Measurements from ENCODE around the gene TTC33. TPM values are rescaled to one million over a fixed set of nuclear protein-coding genes. Genes with fewer than 3 reads are reported as not detected.
"Not testable (repeated sequence)": the region's sequence is repeated elsewhere in the genome, so short reads cannot be mapped to it uniquely, and the experiment has no call there.

Gene TTC33
- total RNA-seq, 2 experiments from 2014 or later = 24.4 to 27.4 TPM

- intact Hi-C loops (cut with micrococcal nuclease) = no loop called here
- no peak for DNase-seq
- Mint-ChIP-seq H3K9me3 (peaks cover 4% of the 10 kb centered on the region), H3K27ac (no peak overlapping the region), H3K27me3 (ENCODE audit: low read depth) (no peaks in the 10 kb centered on the region), H3K4me1 (ENCODE audit: low read depth) (peaks cover 60% of the 10 kb centered on the region), H3K36me3 (ENCODE audit: low read depth) (peaks cover 27% of the 10 kb centered on the region), H3K4me3 (no peak overlapping the region)
- CTCF ChIA-PET = interaction anchor here (2.0 kb wide), 1 partner anchor 36 kb away, joined by 5 read pairs; the partner anchor contains the start of gene TTC33
Measured at GRCh38 chr5:40791715-40792139, 36.0 kb upstream of the TTC33 start.

- H3K27ac Mint-ChIP-seq = no peak overlapping the region
- peaks cover 29% of the 10 kb centered on the region for H3K36me3 Mint-ChIP-seq (ENCODE audit: low read depth)
- no peaks in the 10 kb centered on the region for H3K27me3 Mint-ChIP-seq (ENCODE audit: low read depth)
- H3K4me1 Mint-ChIP-seq (ENCODE audit: low read depth) = peaks cover 58% of the 10 kb centered on the region
- CTCF ChIA-PET = interaction anchor here (0.5 to 2.0 kb wide), 2 partner anchors 35 to 545 kb away, joined by 3 to 5 read pairs; partner anchors contain the start of gene TTC33
- intact Hi-C loops (cut with micrococcal nuclease) = no loop called here
- DNase-seq = no peak
- H3K9me3 Mint-ChIP-seq = peaks cover 4% of the 10 kb centered on the region
- no peak overlapping the region for H3K4me3 Mint-ChIP-seq
Measured at GRCh38 chr5:40790947-40791593, 35.3 kb upstream of the TTC33 start.

GRCh38 chr5:40788941-40789340 lies 33.2 kb upstream of the TTC33 start:
- DNase-seq; H3K27me3 Mint-ChIP-seq (ENCODE audit: low read depth); H3K9me3 Mint-ChIP-seq; intact Hi-C loops (cut with micrococcal nuclease); H3K4me3 Mint-ChIP-seq; H3K27ac Mint-ChIP-seq: not testable (repeated sequence)
- Mint-ChIP-seq H3K36me3 (ENCODE audit: low read depth) (peaks cover 20% of the 10 kb centered on the region), H3K4me1 (ENCODE audit: low read depth) (peaks cover 51% of the 10 kb centered on the region)
- CTCF ChIA-PET = interaction anchor here (1.1 kb wide), 1 partner anchor 55 kb away, joined by 3 read pairs; no protein-coding TSS in a partner anchor

- Mint-ChIP-seq H3K27ac (no peak overlapping the region), H3K27me3 (ENCODE audit: low read depth) (no peaks in the 10 kb centered on the region), H3K4me3 (no peak overlapping the region), H3K36me3 (ENCODE audit: low read depth) (peaks cover 20% of the 10 kb centered on the region), H3K9me3 (peaks cover 4% of the 10 kb centered on the region), H3K4me1 (ENCODE audit: low read depth) (peaks cover 41% of the 10 kb centered on the region)
- DNase-seq = no peak
- intact Hi-C loops (cut with micrococcal nuclease) = no loop called here
- CTCF ChIA-PET = interaction anchor here (1.1 kb wide), 1 partner anchor 56 kb away, joined by 3 read pairs; no protein-coding TSS in a partner anchor
Measured at GRCh38 chr5:40787986-40788385, 32.2 kb upstream of the TTC33 start.

- H3K27me3 Mint-ChIP-seq (ENCODE audit: low read depth); intact Hi-C loops (cut with micrococcal nuclease); H3K9me3 Mint-ChIP-seq; DNase-seq; H3K27ac Mint-ChIP-seq; H3K4me3 Mint-ChIP-seq: not testable (repeated sequence)
- Mint-ChIP-seq H3K36me3 (ENCODE audit: low read depth) (peaks cover 20% of the 10 kb centered on the region), H3K4me1 (ENCODE audit: low read depth) (peaks cover 48% of the 10 kb centered on the region)
- CTCF ChIA-PET = interaction anchor here (0.7 to 0.9 kb wide), 3 partner anchors 11 to 46 kb away, joined by 3 to 9 read pairs (median 3); no protein-coding TSS in a partner anchor
Measured at GRCh38 chr5:40786664-40787063, 30.9 kb upstream of the TTC33 start.

GRCh38 chr5:40784916-40785315 lies 29.2 kb upstream of the TTC33 start:
- H3K36me3 Mint-ChIP-seq (ENCODE audit: low read depth) = peaks cover 20% of the 10 kb centered on the region
- no peaks in the 10 kb centered on the region for H3K27me3 Mint-ChIP-seq (ENCODE audit: low read depth)
- peaks cover 4% of the 10 kb centered on the region for H3K9me3 Mint-ChIP-seq
- intact Hi-C loops (cut with micrococcal nuclease) = no loop called here
- H3K27ac Mint-ChIP-seq = no peak overlapping the region
- H3K4me3 Mint-ChIP-seq = no peak overlapping the region
- DNase-seq = no peak
- H3K4me1 Mint-ChIP-seq (ENCODE audit: low read depth) = peaks cover 45% of the 10 kb centered on the region
- CTCF ChIA-PET = no interaction called here

- Mint-ChIP-seq H3K27ac (no peak overlapping the region), H3K9me3 (peaks cover 4% of the 10 kb centered on the region), H3K27me3 (ENCODE audit: low read depth) (no peaks in the 10 kb centered on the region), H3K4me1 (ENCODE audit: low read depth) (peaks cover 40% of the 10 kb centered on the region), H3K4me3 (no peak overlapping the region), H3K36me3 (ENCODE audit: low read depth) (peaks cover 20% of the 10 kb centered on the region)
- DNase-seq = no peak
- CTCF ChIA-PET = no interaction called here
- intact Hi-C loops (cut with micrococcal nuclease) = no loop called here
Measured at GRCh38 chr5:40784027-40784653, 28.4 kb upstream of the TTC33 start.

GRCh38 chr5:40781843-40782409 lies 26.2 kb upstream of the TTC33 start:
- Mint-ChIP-seq H3K27me3 (ENCODE audit: low read depth) (no peaks in the 10 kb centered on the region), H3K4me3 (no peak overlapping the region), H3K4me1 (ENCODE audit: low read depth) (peaks cover 36% of the 10 kb centered on the region), H3K27ac (no peak overlapping the region), H3K9me3 (peaks cover 2% of the 10 kb centered on the region), H3K36me3 (ENCODE audit: low read depth) (peaks cover 7% of the 10 kb centered on the region)
- DNase-seq = no peak
- intact Hi-C loops (cut with micrococcal nuclease) = no loop called here
- CTCF ChIA-PET = interaction anchor here (0.6 kb wide), 1 partner anchor 459 kb away, joined by 4 read pairs; no protein-coding TSS in a partner anchor

GRCh38 chr5:40780858-40781257 lies 25.1 kb upstream of the TTC33 start:
- CTCF ChIA-PET = no interaction called here
- peaks cover 10% of the 10 kb centered on the region for H3K36me3 Mint-ChIP-seq (ENCODE audit: low read depth)
- H3K27me3 Mint-ChIP-seq (ENCODE audit: low read depth) = no peaks in the 10 kb centered on the region
- no peak overlapping the region for H3K4me3 Mint-ChIP-seq
- intact Hi-C loops (cut with micrococcal nuclease) = no loop called here
- DNase-seq = no peak
- peaks cover 38% of the 10 kb centered on the region for H3K4me1 Mint-ChIP-seq (ENCODE audit: low read depth)
- H3K9me3 Mint-ChIP-seq = no peaks in the 10 kb centered on the region
- H3K27ac Mint-ChIP-seq = no peak overlapping the region

- no peak for DNase-seq
- Mint-ChIP-seq H3K27ac (no peak overlapping the region), H3K36me3 (ENCODE audit: low read depth) (peaks cover 10% of the 10 kb centered on the region), H3K27me3 (ENCODE audit: low read depth) (no peaks in the 10 kb centered on the region), H3K9me3 (no peaks in the 10 kb centered on the region), H3K4me3 (no peak overlapping the region), H3K4me1 (ENCODE audit: low read depth) (peaks cover 34% of the 10 kb centered on the region)
- CTCF ChIA-PET = no interaction called here
- intact Hi-C loops (cut with micrococcal nuclease) = no loop called here
Measured at GRCh38 chr5:40780199-40780598, 24.4 kb upstream of the TTC33 start.

GRCh38 chr5:40779561-40779960 lies 23.8 kb upstream of the TTC33 start:
- H3K27me3 Mint-ChIP-seq (ENCODE audit: low read depth) = no peaks in the 10 kb centered on the region
- CTCF ChIA-PET = interaction anchor here (0.5 kb wide), 1 partner anchor 417 kb away, joined by 3 read pairs; no protein-coding TSS in a partner anchor
- no peak overlapping the region for H3K4me3 Mint-ChIP-seq
- no peak overlapping the region for H3K27ac Mint-ChIP-seq
- H3K4me1 Mint-ChIP-seq (ENCODE audit: low read depth) = peaks cover 32% of the 10 kb centered on the region
- H3K36me3 Mint-ChIP-seq (ENCODE audit: low read depth) = peaks cover 10% of the 10 kb centered on the region
- intact Hi-C loops (cut with micrococcal nuclease) = no loop called here
- no peaks in the 10 kb centered on the region for H3K9me3 Mint-ChIP-seq
- DNase-seq = no peak

GRCh38 chr5:40778133-40778532 lies 22.4 kb upstream of the TTC33 start:
- Mint-ChIP-seq H3K27me3 (ENCODE audit: low read depth) (no peaks in the 10 kb centered on the region), H3K36me3 (ENCODE audit: low read depth) (peaks cover 10% of the 10 kb centered on the region), H3K4me3 (no peak overlapping the region), H3K9me3 (no peaks in the 10 kb centered on the region), H3K27ac (no peak overlapping the region), H3K4me1 (ENCODE audit: low read depth) (peaks cover 27% of the 10 kb centered on the region)
- no peak for DNase-seq
- CTCF ChIA-PET = no interaction called here
- intact Hi-C loops (cut with micrococcal nuclease) = no loop called here

All from activated naive CD4-positive, alpha-beta T cell treated with anti-CD3 and anti-CD28 coated beads for 36 hours (primary cell).